H1 (cell line): Measurements from ENCODE around the gene CCDC15. TPM values are rescaled to one million over a fixed set of nuclear protein-coding genes. Genes with fewer than 3 reads are reported as not detected.

ENCODE experiments used
- CTCF ChIA-PET: fragments of 300-600 bp; sonication (Branson Sonifier 250); formaldehyde crosslinking; loops from one replicate; lab custom pipeline; 2021; ENCODE audit not compliant: partially characterized antibody; lab: Charles Lee
- POLR2A ChIA-PET: fragments of 300-600 bp; sonication (Branson Sonifier 250); formaldehyde crosslinking; loops from one replicate; lab custom pipeline; 2021; ENCODE audit warnings: inconsistent platforms; ENCODE audit not compliant: partially characterized antibody; lab: Charles Lee
- DNase-seq, 2 experiments: peaks; one replicate each; pipeline versions ENCODE4 v3.0.0 to v3.0.0-alpha.2; 2010 to 2022; ENCODE audit warnings: low spot score in 2 of 2, low read depth in 1 of 2, mixed read lengths in 1 of 2
- FAIRE-seq: peaks from 2 replicates; lab custom pipeline; 2011; peaks lifted over from hg19 to GRCh38; lab: Jason Lieb, UNC
- H2AFZ ChIP-seq: 2 replicates; pipeline ENCODE4 v1.8.1; 2012; ENCODE audit warnings: low read length, inconsistent platforms
- H2AK5ac ChIP-seq: 2 replicates; pipeline ENCODE4 v1.6.1; 2013; ENCODE audit warnings: low read depth, low read length
- H2BK120ac ChIP-seq: replicated peaks from 2 replicates; pipeline ENCODE3; 2013; ENCODE audit warnings: low read depth, low read length, inconsistent platforms
- H2BK12ac ChIP-seq: 2 replicates; pipeline ENCODE4 v1.6.1; 2013; ENCODE audit warnings: low read depth, low read length
- H2BK15ac ChIP-seq: 2 replicates; pipeline ENCODE4 v1.6.1; 2013; ENCODE audit warnings: low read length
- H2BK20ac ChIP-seq: 2 replicates; pipeline ENCODE4 v1.6.1; 2013; ENCODE audit warnings: low read length
- H2BK5ac ChIP-seq: 2 replicates; pipeline ENCODE4 v1.6.1; 2013; ENCODE audit warnings: low read depth, low read length
- H3K14ac ChIP-seq: 2 replicates; pipeline ENCODE4 v1.6.1; 2013; ENCODE audit warnings: inconsistent platforms; ENCODE audit not compliant: insufficient read length
- H3K18ac ChIP-seq: 2 replicates; pipeline ENCODE4 v1.6.1; 2013; ENCODE audit warnings: low read length; ENCODE audit errors: extremely low read depth
- H3K23ac ChIP-seq: 2 replicates; pipeline ENCODE4 v1.6.1; 2013; ENCODE audit warnings: inconsistent platforms; ENCODE audit not compliant: insufficient read length
- H3K23me2 ChIP-seq: 2 replicates; pipeline ENCODE4 v1.6.1; 2013; ENCODE audit warnings: low read depth, low read length
- H3K27ac ChIP-seq: 2 replicates; pipeline ENCODE4 v1.6.1; 2011; ENCODE audit warnings: low read depth, low read length, inconsistent platforms
- H3K27me3 ChIP-seq, 4 experiments: replicated peaks in 1 of 4; 1 replicate in 1 of 4; 2 replicates in 3 of 4; pipeline versions ENCODE4 v1.6.1 to v1.8.1; 2011 to 2013; ENCODE audit warnings: low read length in 3 of 4, mild to moderate bottlenecking in 3 of 4, inconsistent platforms in 2 of 4, mixed read lengths in 2 of 4, moderate library complexity in 1 of 4; ENCODE audit not compliant: control insufficient read depth in 3 of 4, insufficient read depth in 3 of 4; ENCODE audit errors: extremely low read depth in 1 of 4
- H3K36me3 ChIP-seq, 4 experiments: 2 replicates each; pipeline versions ENCODE4 v1.6.1 to v1.8.1; 2011 to 2013; ENCODE audit warnings: mild to moderate bottlenecking in 4 of 4, low read length in 3 of 4, moderate library complexity in 2 of 4, control low read depth in 1 of 4, inconsistent platforms in 1 of 4; ENCODE audit not compliant: insufficient read depth in 4 of 4, control insufficient read depth in 2 of 4
- H3K4ac ChIP-seq: replicated peaks from 2 replicates; pipeline ENCODE3; 2013; ENCODE audit warnings: low read length, low read depth, mixed read lengths, inconsistent platforms; ENCODE audit not compliant: insufficient read length
- H3K4me1 ChIP-seq, 4 experiments: replicated peaks in 1 of 4; 1 replicate in 1 of 4; 2 replicates in 3 of 4; pipeline versions ENCODE4 v1.6.1 to v1.8.1; 2011 to 2013; ENCODE audit warnings: low read length in 3 of 4, inconsistent platforms in 2 of 4, mixed read lengths in 1 of 4; ENCODE audit not compliant: insufficient read depth in 4 of 4, control insufficient read depth in 3 of 4
- H3K4me2 ChIP-seq, 2 experiments: 2 replicates each; pipeline versions ENCODE4 v1.6.1 to v1.8.1; 2011 to 2013; ENCODE audit warnings: low read depth in 2 of 2, low read length in 2 of 2, control low read depth in 1 of 2, inconsistent platforms in 1 of 2, mild to moderate bottlenecking in 1 of 2; ENCODE audit not compliant: insufficient read depth in 1 of 2
- H3K4me3 ChIP-seq, 4 experiments: fragments of 200-600, 300-600 bp in 1 of 4; sonication (generic), shearing (Covaris generic), sonication (Bioruptor Twin) in 1 of 4; 2 replicates each; pipeline versions ENCODE4 v1.5.1 to v1.8.1; 2011 to 2016; ENCODE audit warnings: low read length in 4 of 4, low read depth in 3 of 4, control low read depth in 2 of 4, inconsistent platforms in 2 of 4, mild to moderate bottlenecking in 2 of 4, mixed read lengths in 1 of 4, moderate library complexity in 1 of 4; ENCODE audit not compliant: insufficient read depth in 2 of 4; ENCODE audit errors: extremely low read depth in 1 of 4
- H3K56ac ChIP-seq: replicated peaks from 2 replicates; pipeline ENCODE3; 2013; ENCODE audit warnings: low read depth, mild to moderate bottlenecking, mixed read lengths, low read length, inconsistent platforms; ENCODE audit not compliant: insufficient read length
- H3K79me1 ChIP-seq: 2 replicates; pipeline ENCODE4 v1.6.1; 2013; ENCODE audit warnings: low read depth, low read length, control low read depth
- H3K79me2 ChIP-seq, 2 experiments: 2 replicates each; pipeline versions ENCODE4 v1.6.1 to v1.8.1; 2012 to 2013; ENCODE audit warnings: low read length in 2 of 2, mild to moderate bottlenecking in 2 of 2, inconsistent platforms in 1 of 2; ENCODE audit not compliant: insufficient read depth in 2 of 2, control insufficient read depth in 1 of 2
- H3K9ac ChIP-seq, 4 experiments: replicated peaks in 1 of 4; 1 replicate in 1 of 4; 2 replicates in 3 of 4; pipeline versions ENCODE4 v1.6.1 to v1.8.1; 2011 to 2013; ENCODE audit warnings: low read depth in 3 of 4, low read length in 3 of 4, control low read depth in 2 of 4, mild to moderate bottlenecking in 2 of 4, moderate library complexity in 2 of 4, inconsistent platforms in 1 of 4; ENCODE audit errors: extremely low read depth in 1 of 4
- H3K9me3 ChIP-seq, 2 experiments: 2 replicates each; pipeline versions ENCODE4 v1.6.1 to v1.8.1; 2012 to 2013; ENCODE audit warnings: mild to moderate bottlenecking in 2 of 2, moderate library complexity in 2 of 2, control low read depth in 1 of 2, inconsistent platforms in 1 of 2, low read depth in 1 of 2, low read length in 1 of 2, mixed read lengths in 1 of 2; ENCODE audit not compliant: insufficient read depth in 2 of 2
- H4K20me1 ChIP-seq, 2 experiments: replicated peaks in 1 of 2; 2 replicates each; pipeline versions ENCODE3 to v1.8.1; 2011 to 2013; ENCODE audit warnings: inconsistent platforms in 2 of 2, low read length in 2 of 2, mild to moderate bottlenecking in 1 of 2; ENCODE audit not compliant: insufficient read depth in 2 of 2, control insufficient read depth in 1 of 2
- H4K5ac ChIP-seq: 2 replicates; pipeline ENCODE4 v1.6.1; 2013; ENCODE audit warnings: low read length, low read depth, mixed read lengths, inconsistent platforms; ENCODE audit not compliant: insufficient read length
- H4K8ac ChIP-seq: 2 replicates; pipeline ENCODE4 v1.8.0; 2013; ENCODE audit warnings: mild to moderate bottlenecking, moderate library complexity, low read length, inconsistent platforms; ENCODE audit not compliant: insufficient read depth; ENCODE audit errors: extremely low read depth
- H4K91ac ChIP-seq: replicated peaks from 2 replicates; pipeline ENCODE3; 2013; ENCODE audit warnings: low read length, mixed read lengths, inconsistent platforms; ENCODE audit not compliant: insufficient read length
- BCL11A ChIP-seq, 2 experiments: IDR thresholded peaks; one replicate each; pipeline ENCODE4 v1.6.1; 2011; ENCODE audit warnings: low read depth in 2 of 2, low read length in 2 of 2, mild to moderate bottlenecking in 2 of 2
- CEBPB ChIP-seq: IDR thresholded peaks from 2 replicates; pipeline ENCODE4 v1.6.1; 2012; ENCODE audit warnings: low read depth, low read length
- CHD2 ChIP-seq: IDR thresholded peaks from 2 replicates; pipeline ENCODE4 v1.6.1; 2012; ENCODE audit warnings: low read length, improper control_type of control experiment
- GABPA ChIP-seq: IDR thresholded peaks from 2 replicates; pipeline ENCODE4 v1.6.1; 2011; ENCODE audit warnings: mild to moderate bottlenecking, low read length, moderate library complexity, borderline replicate concordance; ENCODE audit not compliant: insufficient read depth
- HDAC6 ChIP-seq: IDR thresholded peaks from one replicate; pipeline ENCODE4 v1.7.1; 2012; ENCODE audit warnings: low read depth, mild to moderate bottlenecking, inconsistent platforms, low read length, moderate library complexity
- MAX ChIP-seq: IDR thresholded peaks from 2 replicates; pipeline ENCODE4 v1.6.1; 2012; ENCODE audit warnings: inconsistent platforms
- RFX5 ChIP-seq: IDR thresholded peaks from 2 replicates; pipeline ENCODE4 v1.6.1; 2011; ENCODE audit warnings: low read depth, low read length, improper control_type of control experiment, borderline replicate concordance
- SIN3A ChIP-seq, 2 experiments: IDR thresholded peaks in 1 of 2; conservative IDR thresholded peaks in 1 of 2; 2 replicates each; pipeline ENCODE4 v1.6.1; 2011 to 2012; ENCODE audit warnings: low read length in 2 of 2, improper control_type of control experiment in 1 of 2, low read depth in 1 of 2, mild to moderate bottlenecking in 1 of 2
- TAF7 ChIP-seq: optimal IDR thresholded peaks from 2 replicates; pipeline ENCODE3; 2011; ENCODE audit warnings: low read depth, mild to moderate bottlenecking, inconsistent platforms, low read length, moderate library complexity, borderline replicate concordance
- TBP ChIP-seq: IDR thresholded peaks from 2 replicates; pipeline ENCODE4 v1.6.1; 2011; ENCODE audit warnings: low read depth, low read length, improper control_type of control experiment
- WGBS, 2 experiments: shearing (Covaris generic) in 1 of 2; methylation state at CpG; one replicate each; pipeline versions ENCODE4 v1.1.6 to v1.1.7; 2013 to 2015; ENCODE audit warnings: low lambda C conversion rate in 2 of 2, mixed read lengths in 2 of 2, inconsistent platforms in 1 of 2, low coverage in 1 of 2, missing lambda C conversion rate in 1 of 2; ENCODE audit not compliant: insufficient replicate concordance in 2 of 2, insufficient coverage in 1 of 2, insufficient read length in 1 of 2; ENCODE audit errors: extremely low coverage in 1 of 2, missing lambda C conversion rate in 1 of 2; 5-methylcytosine and 5-hydroxymethylcytosine counted together
- polyA plus RNA-seq, 7 experiments: library from polyadenylated mRNA; depleted of rRNA in 3 of 7; stranded (reverse) in 5 of 7; unstranded in 2 of 7; fragments of >200 nt in 5 of 7; fragments of 200-250 nt in 2 of 7; gene quantifications; 1 replicate in 5 of 7; 2 replicates in 1 of 7; 4 replicates in 1 of 7; pipeline versions ENCODE4 v1.2.1 to v1.2.3, GENCODE V29; 2011 to 2013; ENCODE audit warnings: missing spikeins in 2 of 7, mixed read lengths in 2 of 7
- total RNA-seq: library from RNA; stranded (reverse); fragmentation: NEBNext Ultra II Directional; extraction: Animal tissue kit (Norgen Biotek cat#: 25700); gene quantifications from 2 replicates; pipeline ENCODE4 v1.2.1, GENCODE V29; 2021

The CCDC15 gene
- total and polyA plus RNA-seq, 2 of the 8 experiments (the other 6 are each of a cell fraction or from before 2014, with no cell fraction given) = 1.5 to 3.1 TPM

GRCh38 chr11:125001849-125002248 is 47.8 kb downstream of the CCDC15 start:
- no peak overlapping the region for H4K8ac ChIP-seq

More at GRCh38 chr11:125001849-125002248, 47.8 kb downstream of the CCDC15 start:
- Histone ChIP-seq H3K79me2 (no peaks in the 10 kb centered on the region), H2BK20ac (no peak overlapping the region), H3K27me3 (no peaks in the 10 kb centered on the region), H3K36me3 (no peaks in the 10 kb centered on the region), H2BK15ac (no peak overlapping the region), H3K23ac (no peak overlapping the region), H2BK5ac (no peak overlapping the region), H3K4ac (no peak overlapping the region), H3K18ac (no peak overlapping the region), H4K20me1 (no peaks in the 10 kb centered on the region), H4K91ac (no peak overlapping the region), H2AK5ac (no peak overlapping the region), H2BK120ac (no peak overlapping the region), H3K4me1 (no peaks in the 10 kb centered on the region), H2BK12ac (no peak overlapping the region), H4K5ac (no peak overlapping the region), H3K9ac (no peak overlapping the region), H3K14ac (no peak overlapping the region), H3K4me3 (no peak overlapping the region), H3K23me2 (no peaks in the 10 kb centered on the region), H3K9me3 (no peaks in the 10 kb centered on the region), H3K27ac (no peak overlapping the region), H3K4me2 (no peak overlapping the region), H2AFZ (no peak overlapping the region), H3K79me1 (no peaks in the 10 kb centered on the region), H3K56ac (no peak overlapping the region)
- no peak for TF ChIP-seq CHD2
- TF ChIP-seq HDAC6 = no peak
- TF ChIP-seq GABPA = no peak
- no peak for TF ChIP-seq CEBPB
- no peak for TF ChIP-seq BCL11A (IDR thresholded peaks at IDR 0.05; ENCODE audit: low read depth in 2 of 2, low read length in 2 of 2)
- no peak for TF ChIP-seq TAF7
- TF ChIP-seq MAX = no peak
- no peak for TF ChIP-seq RFX5
- TF ChIP-seq SIN3A (conservative IDR thresholded peaks at IDR 0.05 in 1 of 2, IDR thresholded peaks at IDR 0.05 in 1 of 2; ENCODE audit: low read depth in 1 of 2, low read length in 2 of 2) = no peak
- TF ChIP-seq TBP = no peak
- DNase-seq (no peak), FAIRE-seq (no peak)
- POLR2A ChIA-PET = no interaction called here
- CTCF ChIA-PET = interaction anchor here (0.7 to 1.1 kb wide), 2 partner anchors 10 to 1471 kb away, joined by 3 read pairs; no protein-coding TSS in a partner anchor
- 76% methylated on average over 2 of the region's 2 CpGs; no CpG with 5 or more reads in 1 of the 2 experiments for WGBS, 2 experiments
